Measurements from ENCODE around the gene CACTIN.

DNA sequence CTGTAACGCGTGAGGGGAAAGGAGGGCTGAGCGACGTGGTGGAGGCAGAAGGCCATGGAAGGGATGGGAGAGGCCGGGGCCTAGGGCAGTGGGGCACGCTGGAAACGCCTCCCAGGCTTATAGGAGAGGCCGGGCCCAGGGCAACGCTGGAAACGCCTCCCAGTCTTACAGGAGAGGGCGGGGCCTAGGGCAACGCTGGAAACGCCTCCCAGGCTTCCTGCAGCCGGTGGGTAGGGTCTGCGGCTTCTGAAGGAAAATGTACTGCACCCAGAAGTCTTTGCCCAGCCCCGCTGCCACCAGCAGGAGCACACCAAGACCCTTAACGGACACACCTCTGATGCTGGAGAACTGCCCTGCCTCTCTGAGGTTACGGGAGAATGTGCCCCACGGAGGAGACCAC is 9.1 kb downstream of the CACTIN start:
- TF ChIP-seq TAF1 (IDR thresholded peaks at IDR 0.05; ENCODE audit: borderline replicate concordance, low read depth, low read length) (no peak), POLR2A (IDR thresholded peaks at IDR 0.05; ENCODE audit: low read depth, low read length) (no peak)
